Measurements from ENCODE around the gene NXPE4.

GRCh38 chr11:114571712-114572111 is 23.9 kb downstream of the NXPE4 start:
- TF ChIP-seq CTCF (IDR thresholded peaks at IDR 0.05) (no peak), POLR2A (IDR thresholded peaks at IDR 0.05) (no peak)

All from vagina (tissue), 2 donors.